Natural killer cell treated with Interleukin-12 subunit alpha and Interleukin-12 subunit beta and Interleukin-15 and Interleukin-18, amount 100 ng/mL, for 72 hours (primary cell): ENCODE data around the gene CPD. TPM values are rescaled to one million over a fixed set of nuclear protein-coding genes. Genes with fewer than 3 reads are reported as not detected.
"Not testable (repeated sequence)": the region's sequence is repeated elsewhere in the genome, so short reads cannot be mapped to it uniquely, and the experiment has no call there.

ENCODE experiments used
- ATAC-seq, 2 donors: fragments of 150-1000 bp; cut with Tn5 transposase in 1 of 2; sonication (Bioruptor Pico), chemical (Tn5 transposase) in 1 of 2; 2 replicates each; pipeline ENCODE4 v1.10.0; 2021
- DNase-seq: peaks from one replicate; pipeline ENCODE4 v3.0.0; 2022; ENCODE audit warnings: low spot score
- H3K27ac Mint-ChIP-seq, 2 donors: 1 replicate in 1 of 2; 2 replicates in 1 of 2; pipeline ENCODE4 v1.8.0; 2022; ENCODE audit warnings: mixed read lengths in 2 of 2, mild to moderate bottlenecking in 1 of 2, moderate library complexity in 1 of 2
- H3K27me3 Mint-ChIP-seq, 2 donors: 1 replicate in 1 of 2; 2 replicates in 1 of 2; pipeline ENCODE4 v1.8.0; 2022; ENCODE audit warnings: mixed read lengths in 2 of 2
- H3K36me3 Mint-ChIP-seq: one replicate; pipeline ENCODE4 v1.8.0; 2022; ENCODE audit warnings: mixed read lengths
- H3K4me1 Mint-ChIP-seq, 2 donors: 1 replicate in 1 of 2; 2 replicates in 1 of 2; pipeline ENCODE4 v1.8.0; 2022; ENCODE audit warnings: low read depth in 2 of 2, mixed read lengths in 2 of 2, mild to moderate bottlenecking in 1 of 2
- H3K4me3 Mint-ChIP-seq: one replicate; pipeline ENCODE4 v1.8.0; 2022; ENCODE audit warnings: mixed read lengths
- H3K9me3 Mint-ChIP-seq: 2 replicates; pipeline ENCODE4 v1.8.0; 2022; ENCODE audit warnings: mixed read lengths
- total RNA-seq, 2 donors: library from RNA; stranded (reverse); gene quantifications; one replicate each; pipeline ENCODE4 v1.2.3, GENCODE V29; 2022

CPD gene
- total RNA-seq, 2 donors from 2014 or later = 69.7 to 97.7 TPM

DNA sequence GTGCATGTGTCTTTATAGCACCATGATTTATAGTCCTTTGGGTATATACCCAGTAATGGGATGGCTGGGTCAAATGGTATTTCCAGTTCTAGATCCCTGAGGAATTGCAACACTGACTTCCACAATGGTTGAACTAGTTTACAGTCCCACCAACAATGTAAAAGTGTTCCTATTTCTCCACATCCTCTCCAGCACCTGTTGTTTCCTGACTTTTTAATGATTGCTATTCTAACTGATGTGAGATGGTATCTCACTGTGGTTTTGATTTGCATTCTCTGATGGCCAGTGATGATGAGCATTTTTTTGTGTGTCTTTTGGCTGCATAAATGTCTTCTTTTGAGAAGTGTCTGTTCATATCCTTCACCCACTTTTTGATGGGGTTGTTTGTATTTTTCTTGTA, 67.9 kb downstream of the CPD start:
- not testable (repeated sequence) for ATAC-seq, DNase-seq, H3K4me3 Mint-ChIP-seq, H3K27me3 Mint-ChIP-seq, H3K9me3 Mint-ChIP-seq
- Mint-ChIP-seq H3K27ac (peak overlapping the region in 1 of 2 donors; percentile 25), H3K4me1 (peaks cover 6 to 15% of the 10 kb centered on the region in 2 donors), H3K36me3 (peaks cover 23% of the 10 kb centered on the region)

GRCh38 chr17:30449480-30449879, 70.8 kb downstream of the CPD start:
- ATAC-seq (no peak), DNase-seq (no peak)
- no peak overlapping the region for H3K27ac Mint-ChIP-seq
- peaks cover 26% of the 10 kb centered on the region for H3K36me3 Mint-ChIP-seq
- no peaks in the 10 kb centered on the region for H3K9me3 Mint-ChIP-seq
- no peak overlapping the region for H3K4me3 Mint-ChIP-seq
- peaks cover 8 to 15% of the 10 kb centered on the region in 2 donors for H3K4me1 Mint-ChIP-seq
- no peaks in the 10 kb centered on the region for H3K27me3 Mint-ChIP-seq

DNA sequence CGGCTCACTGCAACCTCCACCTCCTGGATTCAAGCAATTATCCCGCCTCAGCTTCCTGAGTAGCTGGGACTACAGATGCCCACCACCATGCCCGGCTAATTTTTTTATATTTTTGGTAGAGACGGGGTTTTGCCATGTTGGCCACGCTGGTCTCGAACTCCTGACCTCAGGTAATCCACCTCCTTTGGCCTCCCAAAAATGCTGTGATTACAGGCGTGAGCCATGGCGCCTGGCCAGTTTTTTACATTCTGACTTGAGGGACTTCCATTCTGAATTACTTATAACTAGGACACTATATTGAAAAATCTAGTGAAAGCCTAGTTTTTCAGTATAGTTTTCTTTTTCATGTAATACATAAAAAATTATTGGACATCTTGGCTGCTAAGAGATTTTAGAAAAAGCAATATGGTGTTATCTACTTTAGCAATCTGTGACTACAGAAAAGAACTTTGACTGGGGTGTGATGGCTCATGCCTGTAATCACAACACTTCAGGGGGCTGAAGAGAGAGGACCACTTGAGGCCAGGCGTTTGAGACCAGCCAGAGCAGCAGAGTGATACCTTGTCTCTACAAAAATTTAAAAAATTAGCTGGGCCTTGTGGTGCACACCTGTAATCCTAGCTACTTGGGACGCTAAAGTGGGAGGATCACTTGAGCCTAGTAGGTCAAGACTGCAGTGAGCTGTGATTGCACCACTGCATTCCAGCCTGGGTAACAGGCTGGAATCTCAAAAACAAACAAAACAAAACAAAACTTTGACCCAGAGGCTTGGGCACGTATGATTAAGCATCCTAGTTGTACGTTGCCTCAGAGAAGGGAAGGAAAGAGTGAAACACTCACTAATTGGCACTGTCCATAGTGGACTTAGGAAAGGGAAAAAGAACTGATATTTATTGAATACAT, 71.6 kb downstream of the CPD start:
- peaks cover 26% of the 10 kb centered on the region for H3K36me3 Mint-ChIP-seq
- DNase-seq = no peak
- no peak overlapping the region for H3K27ac Mint-ChIP-seq
- no peaks in the 10 kb centered on the region for H3K27me3 Mint-ChIP-seq
- no peaks in the 10 kb centered on the region for H3K9me3 Mint-ChIP-seq
- H3K4me1 Mint-ChIP-seq = peaks cover 10 to 15% of the 10 kb centered on the region in 2 donors
- ATAC-seq = no peak
- H3K4me3 Mint-ChIP-seq = no peak overlapping the region

GRCh38 chr17:30454635-30455034, 75.9 kb downstream of the CPD start:
- no peaks in the 10 kb centered on the region for H3K9me3 Mint-ChIP-seq
- H3K27me3 Mint-ChIP-seq = no peaks in the 10 kb centered on the region
- H3K27ac Mint-ChIP-seq = no peak overlapping the region
- H3K4me3 Mint-ChIP-seq = no peak overlapping the region
- ATAC-seq (no peak), DNase-seq (no peak)
- peaks cover 37% of the 10 kb centered on the region for H3K36me3 Mint-ChIP-seq
- peaks cover 0 to 8% of the 10 kb centered on the region in 2 donors for H3K4me1 Mint-ChIP-seq

- H3K9me3 Mint-ChIP-seq = no peaks in the 10 kb centered on the region
- no peaks in the 10 kb centered on the region for H3K27me3 Mint-ChIP-seq
- H3K27ac Mint-ChIP-seq = no peak overlapping the region
- no peak for DNase-seq
- no peak for ATAC-seq
- H3K36me3 Mint-ChIP-seq = peaks cover 48% of the 10 kb centered on the region
- no peak overlapping the region for H3K4me3 Mint-ChIP-seq
- peaks cover 0 to 10% of the 10 kb centered on the region in 2 donors for H3K4me1 Mint-ChIP-seq
Observed at GRCh38 chr17:30458371-30458770, 79.6 kb downstream of the CPD start.

DNA sequence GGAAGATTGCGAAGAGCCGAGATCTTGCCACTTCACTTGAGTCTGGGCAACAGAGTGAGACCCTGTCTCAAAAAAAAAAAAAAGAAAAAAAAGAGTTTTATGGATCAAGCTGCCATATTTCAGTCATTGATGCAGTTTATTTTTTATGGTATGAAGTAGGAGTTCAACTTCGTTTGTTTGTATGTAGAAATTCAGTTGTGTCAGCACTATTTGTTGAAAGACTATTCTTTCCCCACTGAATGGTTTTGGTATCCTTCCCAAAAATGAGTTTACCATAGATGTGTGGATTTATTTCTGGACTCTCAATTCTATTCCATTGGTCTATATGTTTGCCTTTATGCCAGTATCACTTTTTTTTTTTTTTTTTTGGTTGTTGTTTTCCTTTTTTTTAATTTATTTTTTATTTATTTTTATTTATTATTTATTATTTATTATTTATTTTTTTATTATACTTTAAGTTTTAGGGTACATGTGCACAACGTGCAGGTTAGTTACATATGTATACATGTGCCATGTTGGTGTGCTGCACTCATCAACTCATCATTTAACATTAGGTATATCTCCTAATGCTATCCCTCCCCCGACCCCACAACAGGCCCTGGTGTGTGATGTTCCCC, 80.2 kb downstream of the CPD start:
- not testable (repeated sequence) for H3K27me3 Mint-ChIP-seq, DNase-seq, ATAC-seq, H3K4me3 Mint-ChIP-seq, H3K27ac Mint-ChIP-seq, H3K9me3 Mint-ChIP-seq
- Mint-ChIP-seq H3K36me3 (peaks cover 50% of the 10 kb centered on the region), H3K4me1 (peaks cover 0 to 10% of the 10 kb centered on the region in 2 donors)

GRCh38 chr17:30468465-30468864, 89.7 kb downstream of the CPD start:
- H3K4me3 Mint-ChIP-seq = no peak overlapping the region
- no peak for ATAC-seq
- H3K4me1 Mint-ChIP-seq = no peaks in the 10 kb centered on the region
- H3K27ac Mint-ChIP-seq = no peak overlapping the region
- no peaks in the 10 kb centered on the region for H3K27me3 Mint-ChIP-seq
- H3K9me3 Mint-ChIP-seq = no peaks in the 10 kb centered on the region
- H3K36me3 Mint-ChIP-seq = peaks cover 7% of the 10 kb centered on the region
- DNase-seq = no peak

GRCh38 chr17:30472238-30472890, 93.6 kb downstream of the CPD start:
- Mint-ChIP-seq H3K4me1 (peaks cover 13 to 22% of the 10 kb centered on the region in 2 donors), H3K27me3 (no peaks in the 10 kb centered on the region), H3K9me3 (no peaks in the 10 kb centered on the region), H3K36me3 (peaks cover 2% of the 10 kb centered on the region), H3K4me3 (no peak overlapping the region), H3K27ac (no peak overlapping the region)
- no peak for ATAC-seq
- DNase-seq = no peak

DNA sequence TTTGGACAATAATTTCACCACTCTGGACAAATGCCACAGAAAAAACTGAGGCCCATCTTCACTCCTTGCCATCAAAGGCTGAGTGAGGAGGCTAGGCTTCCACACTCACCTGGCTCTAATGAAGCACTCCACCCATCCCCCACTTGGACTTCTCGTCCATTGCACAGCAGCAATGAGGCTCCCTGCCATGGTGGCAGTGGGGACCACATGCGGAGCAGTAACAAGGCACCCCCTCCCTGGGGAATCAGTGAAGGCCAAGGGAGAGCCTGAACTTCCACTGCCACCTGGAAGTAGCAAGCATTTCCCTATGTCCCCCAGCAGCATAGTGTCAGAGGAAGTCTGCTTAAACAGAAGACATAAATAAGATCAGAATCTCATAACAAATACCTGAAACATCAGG, 96.5 kb downstream of the CPD start:
- H3K4me3 Mint-ChIP-seq = peak overlapping the region; percentile 96
- peaks cover 24 to 32% of the 10 kb centered on the region in 2 donors for H3K4me1 Mint-ChIP-seq
- ATAC-seq = no peak
- H3K36me3 Mint-ChIP-seq = peaks cover 10% of the 10 kb centered on the region
- H3K27me3 Mint-ChIP-seq = no peaks in the 10 kb centered on the region
- peak overlapping the region; percentile 91 to 96 for H3K27ac Mint-ChIP-seq
- H3K9me3 Mint-ChIP-seq = no peaks in the 10 kb centered on the region
- no peak for DNase-seq

DNA sequence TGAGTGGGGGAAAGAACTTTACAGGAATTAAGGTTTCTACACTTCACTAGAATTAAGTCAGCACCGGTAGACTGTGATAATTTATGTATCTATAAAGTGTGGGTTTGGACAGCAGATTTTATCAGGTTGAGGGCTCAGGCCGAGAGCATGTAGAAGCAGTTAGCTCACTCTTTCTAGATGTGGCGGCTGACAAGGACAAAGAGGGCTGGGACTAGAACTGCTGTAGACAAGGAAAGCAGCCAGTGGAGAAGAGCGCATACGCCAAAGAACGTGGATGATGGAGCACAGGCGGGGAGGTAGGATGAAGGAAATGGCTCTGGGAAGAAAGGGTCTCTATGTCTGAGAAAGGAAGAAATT, 98.0 kb downstream of the CPD start:
- Mint-ChIP-seq H3K4me3 (peak overlapping the region; percentile 96), H3K36me3 (peaks cover 10% of the 10 kb centered on the region), H3K27me3 (no peaks in the 10 kb centered on the region), H3K4me1 (peaks cover 24 to 32% of the 10 kb centered on the region in 2 donors), H3K27ac (peak overlapping the region; percentile 91 to 96), H3K9me3 (no peaks in the 10 kb centered on the region)
- ATAC-seq = peak; percentile 16 to 61
- no peak for DNase-seq

DNA sequence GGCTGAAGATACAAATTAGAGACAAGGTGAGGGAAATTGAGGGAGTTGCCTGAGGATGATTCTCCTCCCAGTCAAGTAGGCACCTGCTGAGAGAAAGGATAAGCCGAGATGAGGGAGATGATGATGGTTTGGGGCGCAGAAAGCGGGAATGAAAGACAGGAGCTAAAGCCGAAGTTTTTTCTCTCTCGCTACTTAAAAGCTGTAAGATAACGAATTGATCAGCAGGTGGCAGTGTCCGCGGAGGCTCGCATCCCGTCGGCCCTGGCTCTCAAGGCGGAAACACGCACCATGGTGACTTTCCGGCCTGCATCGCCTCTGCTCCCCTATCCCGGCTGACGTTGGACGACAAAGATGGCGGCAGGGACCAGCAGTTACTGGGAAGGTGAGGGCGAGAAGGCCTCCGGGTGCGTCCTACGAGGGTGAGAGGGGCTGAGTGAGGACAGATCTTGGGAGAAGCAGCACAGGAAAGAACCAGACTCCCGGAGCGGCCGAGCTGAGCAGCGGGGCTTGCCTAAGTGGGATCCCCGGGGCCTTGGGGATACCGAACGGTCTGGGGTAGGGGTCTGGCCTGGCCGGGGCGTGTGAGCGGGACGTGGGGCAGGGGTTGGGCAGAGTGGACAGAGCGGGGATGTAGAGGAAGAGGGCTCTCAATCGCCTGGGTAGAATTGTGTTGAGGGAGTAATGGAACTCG, 98.5 kb downstream of the CPD start, which contains the start of gene GOSR1:
TSS of gene GOSR1 (plus strand) at position 326 of the 691 bp plus-strand sequence. CDS start at position 352, 26 bp downstream.
- no peaks in the 10 kb centered on the region for H3K27me3 Mint-ChIP-seq
- peak; percentile 93 for DNase-seq
- H3K4me3 Mint-ChIP-seq = peak within 1 kb of the TSS; percentile 96
- peaks cover 24 to 32% of the 10 kb centered on the region in 2 donors for H3K4me1 Mint-ChIP-seq
- no peaks in the 10 kb centered on the region for H3K9me3 Mint-ChIP-seq
- peak within 1 kb of the TSS; percentile 91 to 96 for H3K27ac Mint-ChIP-seq
- peak; percentile 99 for ATAC-seq
- peaks cover 10% of the 10 kb centered on the region for H3K36me3 Mint-ChIP-seq

DNA sequence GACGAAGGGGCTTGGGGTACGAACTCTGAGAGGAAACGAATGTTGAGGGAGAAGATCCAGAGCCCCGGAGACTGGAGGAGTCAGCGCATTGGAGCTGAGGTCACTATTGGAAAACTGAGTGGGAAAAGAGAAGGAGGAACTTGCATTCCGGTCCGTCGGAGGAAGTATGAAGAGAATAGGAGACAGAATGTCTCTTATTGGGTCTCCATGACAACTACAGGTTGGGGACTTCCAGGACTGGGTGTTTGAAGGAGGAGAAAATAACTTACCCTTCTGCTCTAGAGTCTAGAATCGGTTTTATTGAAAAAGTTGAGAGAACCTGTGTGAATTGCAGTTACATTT, 99.0 kb downstream of the CPD start:
- H3K27ac Mint-ChIP-seq = peak overlapping the region; percentile 91 to 96
- peaks cover 12% of the 10 kb centered on the region for H3K36me3 Mint-ChIP-seq
- no peaks in the 10 kb centered on the region for H3K9me3 Mint-ChIP-seq
- DNase-seq = no peak
- no peaks in the 10 kb centered on the region for H3K27me3 Mint-ChIP-seq
- peaks cover 24 to 34% of the 10 kb centered on the region in 2 donors for H3K4me1 Mint-ChIP-seq
- H3K4me3 Mint-ChIP-seq = peak overlapping the region; percentile 96
- peak; percentile 8 to 15 for ATAC-seq

DNA sequence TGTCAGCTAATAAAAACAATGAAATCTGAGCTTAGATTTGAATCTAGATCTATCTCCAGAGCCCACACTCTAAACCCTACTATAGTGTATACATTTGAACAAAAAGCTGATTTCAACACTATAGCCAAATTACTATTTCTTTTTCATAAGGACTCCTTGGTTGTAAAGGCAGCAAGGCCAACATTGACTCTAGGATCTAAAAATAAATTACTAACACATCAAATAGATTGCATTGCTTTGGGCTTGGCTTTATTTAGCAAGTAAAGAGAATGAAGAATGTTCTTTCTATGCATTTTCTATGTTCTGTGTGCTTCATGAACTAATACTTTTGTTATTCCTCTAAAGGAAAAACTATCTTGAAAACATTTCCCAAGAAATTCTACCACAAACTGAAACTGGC, 103.8 kb downstream of the CPD start:
- Mint-ChIP-seq H3K27me3 (no peaks in the 10 kb centered on the region), H3K4me3 (no peak overlapping the region), H3K27ac (no peak overlapping the region), H3K4me1 (peaks cover 10 to 16% of the 10 kb centered on the region in 2 donors), H3K36me3 (peaks cover 40% of the 10 kb centered on the region), H3K9me3 (no peaks in the 10 kb centered on the region)
- DNase-seq (no peak), ATAC-seq (no peak)
